Thyroid gland (tissue), 4 donors: ENCODE data around the gene PTPRN2. TPM values are rescaled to one million over a fixed set of nuclear protein-coding genes. Genes with fewer than 3 reads are reported as not detected.

Experiments
- DNase-seq, 2 donors: peaks; one replicate each; pipeline ENCODE4 v3.0.0-alpha.2; 2019
- H3K27ac ChIP-seq, 3 donors: fragments of 200-600 bp; sonication (generic); 1 replicate in 2 of 3; 2 replicates in 1 of 3; pipeline ENCODE4 v1.5.1; 2016 to 2019; ENCODE audit warnings: mild to moderate bottlenecking in 1 of 3, moderate library complexity in 1 of 3
- H3K27me3 ChIP-seq: fragments of 200-600 bp; sonication (generic); one replicate; pipeline ENCODE4 v1.5.1; 2019
- H3K36me3 ChIP-seq, 2 donors: fragments of 200-600 bp; sonication (generic); one replicate each; pipeline ENCODE4 v1.5.1; 2016 to 2019
- H3K4me1 ChIP-seq, 2 donors: fragments of 200-600 bp; sonication (generic); one replicate each; pipeline ENCODE4 v1.5.1; 2017 to 2019
- H3K4me3 ChIP-seq, 3 donors: fragments of 200-600 bp; sonication (generic); replicated peaks in 1 of 3; 1 replicate in 2 of 3; 2 replicates in 1 of 3; pipeline ENCODE4 v1.5.1; 2016; ENCODE audit warnings: mild to moderate bottlenecking in 1 of 3
- H3K9me3 ChIP-seq: fragments of 200-600 bp; sonication (generic); one replicate; pipeline ENCODE4 v1.5.1; 2017
- POLR2A ChIP-seq, 2 donors: fragments of 450-650 bp; IDR thresholded peaks; one replicate each; pipeline ENCODE4 v1.6.1; 2017; ENCODE audit warnings: antibody characterized with exemption in 2 of 2, mild to moderate bottlenecking in 2 of 2, moderate library complexity in 1 of 2
- WGBS, 2 donors: methylation state at CpG; one replicate each; pipeline ENCODE4 v1.1.5; 2017; 5-methylcytosine and 5-hydroxymethylcytosine counted together
- intact Hi-C: fragments of 100-400 bp; cut with DNase I; formaldehyde crosslinking; loops from one replicate; pipeline ENCODE4 v1.15.1; 2023
- total RNA-seq, 4 donors: library from RNA; depleted of rRNA; stranded (reverse); fragments of >200 nt; gene quantifications; one replicate each; pipeline ENCODE4 v1.2.3, GENCODE V29; 2016
- TF ChIP-seq, protein P1 (sequence below), 6 experiments: fragments of 200-600 bp in 3 of 6; fragments of 450-650 bp in 3 of 6; sonication (generic) in 3 of 6; IDR thresholded peaks; one replicate each; pipeline ENCODE4 v1.5.1; 2016 to 2019; ENCODE audit warnings: antibody characterized with exemption in 6 of 6, mild to moderate bottlenecking in 2 of 6, inconsistent platforms in 1 of 6, moderate library complexity in 1 of 6

PTPRN2 gene
- total RNA-seq, 4 donors from 2014 or later: 4.2 to 9.9 (median 7.7) TPM

DNA sequence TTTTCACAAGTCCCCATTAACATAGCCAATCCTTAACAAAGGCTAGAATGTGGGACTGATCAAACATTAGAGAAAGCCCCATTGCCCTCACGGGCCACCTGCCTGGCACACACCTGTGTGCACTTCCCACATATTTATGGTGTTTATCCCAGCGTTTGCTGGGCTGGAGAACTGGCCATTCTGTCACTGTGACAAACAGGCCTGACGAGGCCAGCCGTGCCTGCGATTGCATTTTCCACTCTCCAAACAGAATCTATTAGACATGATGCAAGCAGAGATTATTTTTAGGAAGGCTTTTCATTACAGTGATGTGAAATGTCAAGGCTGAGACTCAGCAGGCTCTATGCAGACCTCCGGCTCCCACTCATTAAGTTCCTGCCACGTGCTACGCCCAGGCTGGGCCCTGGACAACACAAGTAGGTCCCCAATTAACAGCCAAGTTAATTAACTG lies 20.4 kb downstream of the PTPRN2 start:
- intact Hi-C loops: no loop called here
- 59 to 61% methylated on average over 8 of the region's 8 CpGs for WGBS, 2 donors
- no peaks in the 10 kb centered on the region for H3K27me3 ChIP-seq

DNA sequence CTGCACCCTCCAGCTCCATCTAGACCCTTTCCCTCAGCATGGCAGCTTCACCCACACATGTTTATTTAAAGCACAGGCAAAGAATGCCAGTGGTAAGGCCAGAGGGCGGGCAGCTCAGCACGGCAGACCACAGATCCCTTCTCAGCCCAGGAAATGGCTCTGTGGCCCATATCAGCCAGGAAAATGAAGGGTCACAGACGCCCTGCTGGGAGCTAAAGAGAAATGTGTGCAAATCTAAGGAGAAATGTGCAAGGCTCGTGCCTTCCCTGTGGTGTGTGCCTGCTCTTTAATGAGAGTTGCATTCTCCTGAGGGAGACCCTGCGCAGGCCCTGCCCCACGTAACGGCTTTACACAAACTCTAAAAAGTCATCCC lies 23.0 kb downstream of the PTPRN2 start:
- TF ChIP-seq POLR2A (IDR thresholded peaks at IDR 0.05): no peak
- TF ChIP-seq, protein P1, sequence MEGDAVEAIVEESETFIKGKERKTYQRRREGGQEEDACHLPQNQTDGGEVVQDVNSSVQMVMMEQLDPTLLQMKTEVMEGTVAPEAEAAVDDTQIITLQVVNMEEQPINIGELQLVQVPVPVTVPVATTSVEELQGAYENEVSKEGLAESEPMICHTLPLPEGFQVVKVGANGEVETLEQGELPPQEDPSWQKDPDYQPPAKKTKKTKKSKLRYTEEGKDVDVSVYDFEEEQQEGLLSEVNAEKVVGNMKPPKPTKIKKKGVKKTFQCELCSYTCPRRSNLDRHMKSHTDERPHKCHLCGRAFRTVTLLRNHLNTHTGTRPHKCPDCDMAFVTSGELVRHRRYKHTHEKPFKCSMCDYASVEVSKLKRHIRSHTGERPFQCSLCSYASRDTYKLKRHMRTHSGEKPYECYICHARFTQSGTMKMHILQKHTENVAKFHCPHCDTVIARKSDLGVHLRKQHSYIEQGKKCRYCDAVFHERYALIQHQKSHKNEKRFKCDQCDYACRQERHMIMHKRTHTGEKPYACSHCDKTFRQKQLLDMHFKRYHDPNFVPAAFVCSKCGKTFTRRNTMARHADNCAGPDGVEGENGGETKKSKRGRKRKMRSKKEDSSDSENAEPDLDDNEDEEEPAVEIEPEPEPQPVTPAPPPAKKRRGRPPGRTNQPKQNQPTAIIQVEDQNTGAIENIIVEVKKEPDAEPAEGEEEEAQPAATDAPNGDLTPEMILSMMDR (IDR thresholded peaks at IDR 0.05): no peak
- 64 to 70% methylated on average over 7 of the region's 7 CpGs for WGBS, 2 donors
- H3K4me3 ChIP-seq: no peak overlapping the region
- H3K36me3 ChIP-seq: no peaks in the 10 kb centered on the region
- DNase-seq: no peak
- H3K4me1 ChIP-seq: no peaks in the 10 kb centered on the region
- no peak overlapping the region for H3K27ac ChIP-seq
- intact Hi-C loops: no loop called here
- H3K27me3 ChIP-seq: no peaks in the 10 kb centered on the region
- no peaks in the 10 kb centered on the region for H3K9me3 ChIP-seq

More for the DNA sequence above, 20.4 kb downstream of the PTPRN2 start:
- no peak for DNase-seq
- Histone ChIP-seq H3K9me3 (no peaks in the 10 kb centered on the region), H3K27ac (no peak overlapping the region), H3K4me1 (no peaks in the 10 kb centered on the region), H3K36me3 (no peaks in the 10 kb centered on the region), H3K4me3 (no peak overlapping the region)
- no peak for TF ChIP-seq POLR2A (IDR thresholded peaks at IDR 0.05)
- TF ChIP-seq, protein P1 (IDR thresholded peaks at IDR 0.05): no peak

- 69 to 77% methylated on average over 11 of the region's 11 CpGs for WGBS, 2 donors
Observed at GRCh38 chr7:158563911-158564662, 23.5 kb downstream of the PTPRN2 start.

GRCh38 chr7:158563051-158563450 lies 24.6 kb downstream of the PTPRN2 start:
- no peak for TF ChIP-seq POLR2A (IDR thresholded peaks at IDR 0.05)
- TF ChIP-seq, protein P1 (IDR thresholded peaks at IDR 0.05): no peak
- no peak for DNase-seq
- Histone ChIP-seq H3K4me1 (no peaks in the 10 kb centered on the region), H3K9me3 (no peaks in the 10 kb centered on the region), H3K4me3 (no peak overlapping the region), H3K36me3 (no peaks in the 10 kb centered on the region), H3K27ac (no peak overlapping the region), H3K27me3 (no peaks in the 10 kb centered on the region)
- WGBS, 2 donors: 80 to 82% methylated on average over 11 to 13 of the region's 13 CpGs
- intact Hi-C loops: no loop called here

More at GRCh38 chr7:158563911-158564662, 23.5 kb downstream of the PTPRN2 start:
- Histone ChIP-seq H3K27ac (no peak overlapping the region), H3K4me1 (no peaks in the 10 kb centered on the region), H3K27me3 (no peaks in the 10 kb centered on the region), H3K36me3 (no peaks in the 10 kb centered on the region), H3K9me3 (no peaks in the 10 kb centered on the region), H3K4me3 (no peak overlapping the region)
- no peak for TF ChIP-seq POLR2A (IDR thresholded peaks at IDR 0.05)
- TF ChIP-seq, protein P1 (IDR thresholded peaks at IDR 0.05): no peak
- intact Hi-C loops: no loop called here
- no peak for DNase-seq

DNA sequence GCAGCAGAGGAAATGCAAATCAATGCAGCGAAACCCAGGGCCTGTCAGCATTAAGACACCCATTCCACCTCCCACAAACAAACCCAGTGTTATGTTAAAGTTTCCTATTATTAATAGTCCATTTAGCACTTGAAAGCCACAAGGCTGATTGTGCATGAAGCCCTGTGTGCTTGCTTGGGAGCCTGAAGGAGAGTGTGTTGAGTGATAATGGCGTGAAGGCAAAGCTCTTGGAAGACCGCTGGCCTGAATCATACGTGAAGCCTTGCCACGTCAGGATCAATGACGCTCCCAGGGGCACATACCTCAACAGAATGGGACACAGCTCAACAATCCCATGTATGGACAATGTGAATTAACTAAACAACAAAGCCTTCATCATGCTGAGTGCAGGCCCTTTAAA lies 25.1 kb downstream of the PTPRN2 start:
- Histone ChIP-seq H3K36me3 (no peaks in the 10 kb centered on the region), H3K9me3 (no peaks in the 10 kb centered on the region), H3K27me3 (no peaks in the 10 kb centered on the region), H3K4me1 (no peaks in the 10 kb centered on the region), H3K4me3 (no peak overlapping the region), H3K27ac (no peak overlapping the region)
- no peak for DNase-seq
- TF ChIP-seq, protein P1 (IDR thresholded peaks at IDR 0.05): no peak
- no peak for TF ChIP-seq POLR2A (IDR thresholded peaks at IDR 0.05)
- intact Hi-C loops: no loop called here
- WGBS, 2 donors: 55 to 69% methylated on average over 6 of the region's 6 CpGs
